K562 (cell line): ENCODE results near the gene ACAP3. TPM values are rescaled to one million over a fixed set of nuclear protein-coding genes. Genes with fewer than 3 reads are reported as not detected.

ENCODE experiments used
- CHD7 ChIP-seq: fragments of 200-600 bp; sonication (generic); IDR thresholded peaks from one replicate; pipeline ENCODE4 v1.6.1; 2012; ENCODE audit warnings: mild to moderate bottlenecking, low read depth, low read length, inconsistent platforms
- CREB3 ChIP-seq: fragments of 450-650 bp; conservative IDR thresholded peaks from 2 replicates; pipeline ENCODE4 v1.6.1; 2016; ENCODE audit warnings: missing genetic modification characterization, low read depth, mild to moderate bottlenecking, missing compliant biosample characterization, moderate library complexity
- DMBX1 ChIP-seq: fragments of 250-450 bp; sonication (Bioruptor Pico); IDR thresholded peaks from 2 replicates; pipeline ENCODE4 v1.8.0; 2022; ENCODE audit warnings: inconsistent platforms, mild to moderate bottlenecking, moderate library complexity, borderline replicate concordance
- ETV1 ChIP-seq: fragments of 450-650 bp; conservative IDR thresholded peaks from 2 replicates; pipeline ENCODE4 v1.6.1; 2016; ENCODE audit warnings: missing genetic modification characterization, control low read depth, low read depth, missing compliant biosample characterization
- HINFP ChIP-seq: fragments of 450-650 bp; conservative IDR thresholded peaks from 2 replicates; pipeline ENCODE4 v1.6.1; 2016; ENCODE audit warnings: missing genetic modification characterization, low read depth, mild to moderate bottlenecking, control low read depth, missing compliant biosample characterization
- MAFK ChIP-seq: IDR thresholded peaks from 2 replicates; pipeline ENCODE4 v1.6.1; 2011; ENCODE audit warnings: low read length, improper control_type of control experiment
- MEIS2 ChIP-seq: fragments of 450-650 bp; IDR thresholded peaks from 2 replicates; pipeline ENCODE4 v1.6.1; 2014; ENCODE audit warnings: mild to moderate bottlenecking; ENCODE audit not compliant: partially characterized antibody
- NFRKB ChIP-seq: fragments of 450-650 bp; IDR thresholded peaks from 2 replicates; pipeline ENCODE4 v1.6.1; 2016; ENCODE audit warnings: low read depth
- PHB2 ChIP-seq: fragments of 450-650 bp; IDR thresholded peaks from 2 replicates; pipeline ENCODE4 v1.6.1; 2017; ENCODE audit warnings: low read depth
- PURB ChIP-seq: sonication (generic); formaldehyde crosslinking; IDR thresholded peaks from 2 replicates; pipeline ENCODE4 v1.9.0; 2021; ENCODE audit warnings: low read depth, mild to moderate bottlenecking, missing genetic modification reagents
- RB1 ChIP-seq: fragments of 450-650 bp; IDR thresholded peaks from 2 replicates; pipeline ENCODE4 v1.6.1; 2017; ENCODE audit warnings: low read depth, mild to moderate bottlenecking
- RFX5 ChIP-seq: IDR thresholded peaks from 2 replicates; pipeline ENCODE4 v1.6.1; 2011; ENCODE audit warnings: low read depth, mild to moderate bottlenecking, improper control_type of control experiment, low read length
- SMAD3 ChIP-seq: fragments of 450-650 bp; formaldehyde crosslinking; conservative IDR thresholded peaks from 2 replicates; pipeline ENCODE4 v1.4.0; 2020; ENCODE audit warnings: mild to moderate bottlenecking
- TBL1XR1 ChIP-seq, 2 experiments: IDR thresholded peaks; 2 replicates each; pipeline ENCODE4 v1.6.1; 2012; ENCODE audit warnings: improper control_type of control experiment in 2 of 2, low read length in 2 of 2, mild to moderate bottlenecking in 1 of 2
- ZNF263 ChIP-seq: sonication (generic); formaldehyde crosslinking; IDR thresholded peaks from 2 replicates; pipeline ENCODE4 v1.8.0; 2022; ENCODE audit warnings: mild to moderate bottlenecking, missing genetic modification reagents, borderline replicate concordance
- ZNF696 ChIP-seq: fragments of 250-450 bp; sonication (Bioruptor Pico); conservative IDR thresholded peaks from 2 replicates; pipeline ENCODE4 v1.4.0; 2020; ENCODE audit warnings: mild to moderate bottlenecking, moderate library complexity
- polyA plus RNA-seq, 8 experiments: library from polyadenylated mRNA; depleted of rRNA in 4 of 8; stranded (reverse) in 5 of 8; unstranded in 3 of 8; fragments of >200 nt; fragmentation: Nextera tagmentation in 2 of 8; fragmentation: Illumina TruSeq in 1 of 8; extraction: Ambion mirVana in 2 of 8; extraction: Trizol in 1 of 8; gene quantifications; 2 replicates each; pipeline versions ENCODE4 v1.2.1 to v1.2.3, GENCODE V29; 2011 to 2014; ENCODE audit warnings: inconsistent platforms in 1 of 8, missing spikeins in 1 of 8
- total RNA-seq, 7 experiments: library from RNA; depleted of rRNA in 6 of 7; stranded (reverse); fragments of >200 nt in 6 of 7; fragmentation: Illumina TruSeq in 2 of 7; extraction: Trizol in 2 of 7; gene quantifications; 2 replicates each; pipeline versions ENCODE4 v1.2.1 to v1.2.3, GENCODE V29; 2011 to 2021; ENCODE audit warnings: low replicate concordance in 1 of 7

Gene ACAP3
- total and polyA plus RNA-seq, 9 of the 15 experiments (the other 6 are each of a cell fraction or from before 2014, with no cell fraction given), result 0.01 to 49.0 (median 12.0) TPM

- no peak for TF ChIP-seq CHD7
- no peak for TF ChIP-seq CREB3 (tag)
- no peak for TF ChIP-seq MEIS2
- no peak for TF ChIP-seq HINFP (tag)
- no peak for TF ChIP-seq RFX5
- no peak for TF ChIP-seq NFRKB
- TF ChIP-seq PHB2, result no peak
- no peak for TF ChIP-seq MAFK
- TF ChIP-seq PURB (CRISPR knock-in tag), result no peak
- TF ChIP-seq RB1, result 0 out of 2 replicates have a peak, but pooled peaks have one; percentile 34
- no peak for TF ChIP-seq ZNF696 (CRISPR knock-in tag)
- TF ChIP-seq TBL1XR1 (IDR thresholded peaks at IDR 0.05; ENCODE audit: low read length in 2 of 2), result no peak
- TF ChIP-seq SMAD3 (CRISPR knock-in tag), result no peak
- TF ChIP-seq ZNF263 (CRISPR knock-in tag), result 0 out of 2 replicates have a peak, but pooled peaks have one; percentile 20
- no peak for TF ChIP-seq DMBX1
- TF ChIP-seq ETV1 (tag), result no peak
Measured at GRCh38 chr1:1290238-1290731, 17.4 kb downstream of the ACAP3 start (continued).
